Endothelial cell of umbilical vein (primary cell): Measurements from ENCODE around the gene PTPN20.

Experiments used
- CTCF ChIP-seq, 2 donors: IDR thresholded peaks; 1 replicate in 1 of 2; 2 replicates in 1 of 2; pipeline ENCODE4 v1.5.1; 2011; ENCODE audit warnings: low read length in 2 of 2, mild to moderate bottlenecking in 2 of 2, moderate library complexity in 2 of 2, control low read depth in 1 of 2, inconsistent platforms in 1 of 2, low read depth in 1 of 2; ENCODE audit not compliant: insufficient read depth in 1 of 2; ENCODE audit errors: extremely low read depth in 1 of 2
- EZH2 ChIP-seq: IDR thresholded peaks from 2 replicates; pipeline ENCODE4 v1.6.1; 2012; ENCODE audit warnings: borderline replicate concordance, low read depth, mild to moderate bottlenecking, moderate library complexity, low read length, inconsistent platforms; ENCODE audit not compliant: severe bottlenecking
- POLR2A ChIP-seq: IDR thresholded peaks from 2 replicates; pipeline ENCODE4 v1.6.1; 2012; ENCODE audit warnings: low read depth, mild to moderate bottlenecking, control low read depth, low read length

GRCh38 chr10:47018026-47018735 lies 107.0 kb downstream of the PTPN20 start:
- TF ChIP-seq CTCF (IDR thresholded peaks at IDR 0.05; ENCODE audit: extremely low read depth in 1 of 2, insufficient read depth in 1 of 2, low read depth in 1 of 2, low read length in 2 of 2) (no peak), EZH2 (no peak), POLR2A (no peak)
